ENCODE results near the gene TMED4. TPM values are rescaled to one million over a fixed set of nuclear protein-coding genes. Genes with fewer than 3 reads are reported as not detected.
"Not testable (repeated sequence)": the region's sequence is repeated elsewhere in the genome, so short reads cannot be mapped to it uniquely, and the experiment has no call there.

Gene TMED4
- total RNA-seq, 2 experiments from 2014 or later = 74.6 to 76.2 TPM

- H3K4me3 Mint-ChIP-seq = no peak overlapping the region
- H3K9me3 Mint-ChIP-seq = no peaks in the 10 kb centered on the region
- TF ChIP-seq CTCF (IDR thresholded peaks at IDR 0.05) = no peak
- peaks cover 12% of the 10 kb centered on the region for H3K4me1 Mint-ChIP-seq (ENCODE audit: low read depth)
- no peak for ATAC-seq
- intact Hi-C loops (cut with micrococcal nuclease) = no loop called here
- DNase-seq = no peak
- ChIA-PET POLR2A (no interaction called here), CTCF (interaction anchor here (1.2 kb wide), 1 partner anchor 36 kb away, joined by 3 read pairs; no protein-coding TSS in a partner anchor)
- no peak overlapping the region for H3K27ac Mint-ChIP-seq
- H3K36me3 Mint-ChIP-seq (ENCODE audit: low read depth) = peaks cover 13% of the 10 kb centered on the region
- no peaks in the 10 kb centered on the region for H3K27me3 Mint-ChIP-seq
Measured at GRCh38 chr7:44603193-44603592, 21.2 kb upstream of the TMED4 start.

- peaks cover 8% of the 10 kb centered on the region for H3K4me1 Mint-ChIP-seq (ENCODE audit: low read depth)
- H3K4me3 Mint-ChIP-seq = no peak overlapping the region
- peaks cover 7% of the 10 kb centered on the region for H3K36me3 Mint-ChIP-seq (ENCODE audit: low read depth)
- intact Hi-C loops (cut with micrococcal nuclease) = no loop called here
- ATAC-seq = no peak
- ChIA-PET CTCF (interaction anchor here (1.2 kb wide), 1 partner anchor 36 kb away, joined by 3 read pairs; no protein-coding TSS in a partner anchor), POLR2A (interaction anchor here (0.8 kb wide), 1 partner anchor 36 kb away, joined by 4 read pairs; no protein-coding TSS in a partner anchor)
- H3K27ac Mint-ChIP-seq = no peak overlapping the region
- H3K9me3 Mint-ChIP-seq = no peaks in the 10 kb centered on the region
- no peaks in the 10 kb centered on the region for H3K27me3 Mint-ChIP-seq
- no peak for TF ChIP-seq CTCF (IDR thresholded peaks at IDR 0.05)
- DNase-seq = no peak
Measured at GRCh38 chr7:44602576-44602910, 20.5 kb upstream of the TMED4 start.

- no peak for ATAC-seq
- CTCF ChIA-PET = interaction anchor here (0.8 kb wide), 1 partner anchor 99 kb away, joined by 3 read pairs; no protein-coding TSS in a partner anchor
- no peaks in the 10 kb centered on the region for H3K36me3 Mint-ChIP-seq (ENCODE audit: low read depth)
Measured at GRCh38 chr7:44599222-44599621, 17.2 kb upstream of the TMED4 start.

GRCh38 chr7:44597181-44597580 lies 15.2 kb upstream of the TMED4 start:
- CTCF ChIA-PET = interaction anchor here (1.1 kb wide), 1 partner anchor 11 kb away, joined by 3 read pairs; no protein-coding TSS in a partner anchor
- H3K27me3 Mint-ChIP-seq; H3K4me3 Mint-ChIP-seq; H3K27ac Mint-ChIP-seq; DNase-seq; intact Hi-C loops (cut with micrococcal nuclease); H3K36me3 Mint-ChIP-seq (ENCODE audit: low read depth); H3K4me1 Mint-ChIP-seq (ENCODE audit: low read depth); ATAC-seq; H3K9me3 Mint-ChIP-seq: not testable (repeated sequence)
- POLR2A ChIA-PET = interaction anchor here (0.6 kb wide), 1 partner anchor 11 kb away, joined by 3 read pairs; no protein-coding TSS in a partner anchor

More at GRCh38 chr7:44599222-44599621, 17.2 kb upstream of the TMED4 start:
- H3K4me3 Mint-ChIP-seq = no peak overlapping the region
- no peaks in the 10 kb centered on the region for H3K9me3 Mint-ChIP-seq
- H3K4me1 Mint-ChIP-seq (ENCODE audit: low read depth) = no peaks in the 10 kb centered on the region
- intact Hi-C loops (cut with micrococcal nuclease) = no loop called here
- DNase-seq = no peak
- H3K27ac Mint-ChIP-seq = no peak overlapping the region
- no peak for TF ChIP-seq CTCF (IDR thresholded peaks at IDR 0.05)
- H3K27me3 Mint-ChIP-seq = no peaks in the 10 kb centered on the region
- POLR2A ChIA-PET = interaction anchor here (1.2 kb wide), 1 partner anchor 361 kb away, joined by 3 read pairs; no protein-coding TSS in a partner anchor

- ChIA-PET POLR2A (no interaction called here), CTCF (no interaction called here)
- H3K4me1 Mint-ChIP-seq (ENCODE audit: low read depth) = no peaks in the 10 kb centered on the region
- H3K9me3 Mint-ChIP-seq = no peaks in the 10 kb centered on the region
- ATAC-seq (no peak), DNase-seq (no peak)
- no peak overlapping the region for H3K27ac Mint-ChIP-seq
- H3K36me3 Mint-ChIP-seq (ENCODE audit: low read depth) = no peaks in the 10 kb centered on the region
- intact Hi-C loops (cut with micrococcal nuclease) = no loop called here
- TF ChIP-seq CTCF (IDR thresholded peaks at IDR 0.05) = no peak
- no peaks in the 10 kb centered on the region for H3K27me3 Mint-ChIP-seq
- no peak overlapping the region for H3K4me3 Mint-ChIP-seq
Measured at GRCh38 chr7:44595934-44596635, 14.1 kb upstream of the TMED4 start.

Data from activated CD8-positive, alpha-beta T cell treated with anti-CD3 and anti-CD28 coated beads for 36 hours (primary cell).